Stimulated activated naive CD4-positive, alpha-beta T cell (primary cell): Measurements from ENCODE around the gene BRINP3.

Experiments used
- DNase-seq, 6 experiments: peaks; one replicate each; lab custom pipeline; 2025; lab: John Stamatoyannopoulos, UW

Gene BRINP3

GRCh38 chr1:190452272-190452848 is 25.3 kb downstream of the BRINP3 start:
- DNase-seq: no peak

DNA sequence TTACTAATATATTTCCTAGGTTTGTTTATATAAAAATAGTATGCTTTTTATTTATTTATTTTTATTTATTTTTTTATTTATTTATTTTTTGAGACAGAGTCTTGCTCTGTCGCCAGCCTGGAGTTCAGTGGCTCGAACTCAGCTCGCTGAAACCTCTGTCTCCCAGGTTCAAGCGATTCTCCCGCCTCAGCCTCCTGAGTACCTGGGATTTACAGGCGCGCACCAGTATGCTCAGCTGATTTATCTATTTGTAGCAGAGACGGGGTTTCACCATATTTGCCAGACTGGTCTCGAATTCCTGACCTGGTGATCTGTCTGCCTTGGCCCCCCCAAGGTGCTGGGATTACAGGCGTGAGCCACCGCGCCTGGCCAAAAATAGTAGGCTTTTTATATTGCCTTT is 33.2 kb downstream of the BRINP3 start:
- DNase-seq: no peak

GRCh38 chr1:190439447-190439846 is 38.2 kb downstream of the BRINP3 start:
- no peak for DNase-seq

DNA sequence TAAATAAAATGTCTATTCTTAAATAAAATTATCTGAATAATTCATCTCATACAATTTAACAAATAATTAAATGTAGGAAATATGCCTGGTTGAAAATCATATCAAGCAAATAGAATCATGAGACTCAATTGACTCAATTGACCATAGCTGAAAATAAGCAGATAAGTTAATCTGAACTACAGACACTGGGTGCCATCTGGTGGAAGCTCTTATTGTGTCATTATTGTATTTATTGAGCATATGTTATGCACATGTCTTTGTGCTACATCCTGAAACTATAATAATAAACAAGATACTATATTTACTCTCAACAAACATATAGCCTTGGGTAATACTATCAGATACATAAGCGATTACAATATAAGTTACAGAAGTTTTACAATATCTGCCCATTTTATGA is 41.0 kb downstream of the BRINP3 start:
- no peak for DNase-seq

GRCh38 chr1:190429932-190430331 is 47.7 kb downstream of the BRINP3 start:
- DNase-seq: no peak

- no peak for DNase-seq
Measured at GRCh38 chr1:190429141-190429540, 48.5 kb downstream of the BRINP3 start.

DNA sequence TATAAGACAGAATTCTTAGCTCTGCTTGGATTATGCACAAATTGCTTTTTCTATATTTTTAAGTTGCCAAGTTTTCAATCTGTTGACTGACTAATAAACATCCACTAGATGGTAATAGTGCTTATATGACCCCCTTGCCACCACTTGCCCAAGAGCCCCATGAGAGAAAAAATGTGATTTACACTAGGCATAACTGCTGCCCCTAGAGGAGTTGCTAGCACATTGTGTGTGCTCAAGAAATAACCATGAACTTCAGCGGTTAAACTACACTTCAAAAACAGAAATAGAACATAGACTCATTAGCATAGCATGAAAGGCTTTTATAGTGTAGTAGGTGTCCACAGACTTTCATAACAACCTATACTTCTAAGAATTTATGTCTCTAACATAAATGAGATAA is 61.4 kb downstream of the BRINP3 start:
- no peak for DNase-seq

DNA sequence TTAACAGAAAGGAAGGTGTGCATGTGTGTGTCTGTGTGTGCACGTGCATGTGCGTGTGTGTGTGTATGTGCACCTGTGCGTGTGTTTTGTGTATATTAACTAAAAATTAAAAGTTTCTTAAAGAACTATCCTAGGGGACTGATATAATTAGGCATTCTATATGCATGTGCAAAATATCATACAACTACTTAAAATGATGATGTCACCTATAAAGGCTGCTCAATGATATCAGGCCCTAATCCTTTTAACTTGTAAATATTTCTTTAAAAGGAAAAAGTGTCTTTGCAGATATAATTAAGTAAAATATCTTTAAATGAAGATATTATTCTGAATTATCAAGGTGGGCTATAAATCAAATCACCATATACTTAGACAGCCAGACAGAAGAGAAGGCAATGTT is 64.5 kb downstream of the BRINP3 start:
- DNase-seq: no peak

DNA sequence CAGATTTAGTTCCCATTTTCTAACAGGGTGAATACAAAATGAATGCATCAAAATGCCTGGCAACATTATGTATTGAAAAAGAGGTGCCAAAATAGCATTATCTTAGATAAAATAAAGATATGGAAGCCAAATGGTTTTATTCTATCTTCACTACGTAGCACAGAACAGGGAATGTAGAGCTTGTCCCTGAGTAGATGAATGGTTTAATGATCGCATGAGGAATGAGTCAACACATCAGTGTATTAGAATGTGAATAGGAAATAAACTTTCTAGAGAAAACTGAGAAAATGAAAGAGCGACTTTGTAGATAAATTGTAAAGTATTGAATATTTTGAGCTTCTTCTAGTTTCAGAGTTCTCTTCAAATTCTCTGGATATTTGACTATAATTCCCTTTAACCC is 74.3 kb downstream of the BRINP3 start:
- no peak for DNase-seq

- DNase-seq: no peak
Measured at GRCh38 chr1:190399233-190399632, 78.4 kb downstream of the BRINP3 start.

GRCh38 chr1:190391582-190391981 is 86.1 kb downstream of the BRINP3 start:
- no peak for DNase-seq

- DNase-seq: no peak
Measured at GRCh38 chr1:190377991-190378390, 99.7 kb downstream of the BRINP3 start.

DNA sequence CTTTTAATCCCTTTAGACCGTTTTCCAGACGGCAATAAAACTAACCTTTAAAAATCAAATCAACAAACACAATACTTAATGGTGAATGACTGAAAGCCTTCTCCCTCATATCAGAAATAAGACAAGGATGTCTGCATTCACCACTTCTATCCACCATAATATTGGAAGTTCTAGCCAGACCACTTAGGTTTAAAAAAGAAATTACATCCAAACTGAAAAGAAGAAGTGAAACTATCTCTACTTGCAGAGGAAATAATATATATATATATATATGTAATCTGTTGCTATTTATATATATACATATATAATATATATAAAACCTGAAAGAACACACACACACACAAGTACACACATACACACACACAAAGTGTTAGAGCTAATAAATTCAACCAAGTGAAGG is 100.4 kb downstream of the BRINP3 start:
- no peak for DNase-seq

- no peak for DNase-seq
Measured at GRCh38 chr1:190376044-190376443, 101.6 kb downstream of the BRINP3 start.

- no peak for DNase-seq
Measured at GRCh38 chr1:190373705-190374336, 103.8 kb downstream of the BRINP3 start.

GRCh38 chr1:190367200-190367599 is 110.5 kb downstream of the BRINP3 start:
- no peak for DNase-seq

- DNase-seq: no peak
Measured at GRCh38 chr1:190365283-190365682, 112.4 kb downstream of the BRINP3 start.

GRCh38 chr1:190353538-190354101 is 124.0 kb downstream of the BRINP3 start:
- DNase-seq: no peak

DNA sequence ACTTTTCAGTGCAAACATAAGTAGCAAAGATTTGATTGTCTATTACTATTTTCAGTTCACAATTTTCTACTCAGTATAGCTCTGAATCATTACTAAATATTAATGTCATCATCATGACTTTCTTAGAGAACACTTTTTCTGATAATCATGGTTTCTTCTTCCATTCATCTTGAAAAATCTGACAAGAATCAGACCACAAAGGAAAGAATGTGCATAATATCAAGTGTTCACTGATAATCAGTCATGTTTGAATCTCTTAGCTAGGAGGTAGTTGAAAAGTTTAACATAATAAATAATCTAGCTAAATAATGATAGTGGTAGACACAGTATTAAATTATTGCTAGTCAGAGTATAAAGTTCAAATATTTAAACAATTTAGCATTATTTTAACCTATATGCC is 133.2 kb downstream of the BRINP3 start:
- DNase-seq: no peak

- DNase-seq: no peak
Measured at GRCh38 chr1:190338829-190339228, 138.8 kb downstream of the BRINP3 start.

DNA sequence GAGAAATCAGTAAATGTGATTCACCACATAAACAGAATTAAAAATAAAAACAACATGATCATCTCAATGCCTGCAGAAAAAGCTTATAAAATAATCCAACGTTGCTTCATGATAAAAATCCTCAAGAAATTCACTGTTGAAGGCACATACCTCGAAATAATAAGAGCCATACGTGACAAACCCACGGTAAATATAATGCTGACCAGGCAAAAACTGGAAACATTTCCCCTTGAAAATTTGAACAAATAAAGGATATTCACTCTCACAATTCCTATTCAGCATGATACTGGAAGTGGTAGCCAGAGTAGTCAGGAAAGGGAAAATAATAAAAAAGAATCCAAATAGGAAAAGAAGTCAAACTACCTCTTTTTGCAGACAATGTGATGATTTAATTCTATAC is 148.8 kb downstream of the BRINP3 start:
- no peak for DNase-seq

DNA sequence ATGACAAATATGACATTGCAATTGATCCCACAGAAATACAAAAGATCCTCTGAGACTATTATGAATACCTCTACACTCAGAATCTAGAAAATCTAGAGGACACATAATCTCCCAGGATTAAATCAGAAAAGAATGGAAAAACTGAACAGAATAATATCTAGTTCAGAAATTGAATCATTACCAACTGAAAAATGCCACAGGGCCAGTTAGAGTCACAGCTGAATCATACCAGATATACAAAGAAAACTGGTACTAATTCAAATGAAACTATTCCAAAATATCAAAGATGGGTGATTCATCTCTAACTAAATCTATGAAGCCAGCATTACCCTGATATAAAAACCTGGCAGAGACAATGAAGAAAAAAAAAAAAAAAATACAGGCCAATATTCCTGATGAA is 149.3 kb downstream of the BRINP3 start:
- DNase-seq: no peak

DNA sequence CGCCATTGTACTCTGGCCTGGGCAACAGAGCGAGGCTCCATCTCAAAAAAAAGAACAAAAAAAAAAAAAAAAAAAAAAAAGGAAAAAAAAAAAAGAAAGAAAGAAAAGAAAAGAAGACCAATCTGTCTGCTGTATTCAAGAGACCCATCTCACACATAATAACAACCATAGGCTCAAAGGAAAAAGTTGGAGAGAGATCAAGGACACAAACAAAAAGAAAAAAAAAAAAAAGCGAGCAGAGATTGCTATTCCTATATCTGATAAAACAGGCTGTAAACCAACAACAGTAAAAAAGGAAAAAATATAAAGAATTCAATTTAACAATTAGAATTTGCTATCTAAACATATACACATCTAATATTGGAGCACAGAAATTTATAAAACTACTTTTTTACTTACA is 150.4 kb downstream of the BRINP3 start:
- DNase-seq: no peak

GRCh38 chr1:190323530-190323929 is 154.1 kb downstream of the BRINP3 start:
- no peak for DNase-seq
